MM.1S (cell line): Measurements from ENCODE around the gene HINFP.

Experiments used
- DNase-seq: peaks from one replicate; pipeline ENCODE4 v3.0.0-alpha.2; 2015
- H2AFZ ChIP-seq: fragments of 300-600 bp; sonication (generic); 2 replicates; pipeline ENCODE4 v1.6.0; 2016; ENCODE audit warnings: antibody characterized with exemption, low read length
- H3F3A ChIP-seq: fragments of 300-600 bp; sonication (generic); 2 replicates; pipeline ENCODE4 v1.6.1; 2016; ENCODE audit warnings: mild to moderate bottlenecking, antibody characterized with exemption, low read length, moderate library complexity, mixed read lengths; ENCODE audit not compliant: insufficient read depth
- H3K27ac ChIP-seq: fragments of 300-600 bp; sonication (generic); 2 replicates; pipeline ENCODE4 v1.5.1; 2016; ENCODE audit warnings: mild to moderate bottlenecking, low read length
- H3K27me3 ChIP-seq: fragments of 300-600 bp; sonication (generic); replicated peaks from 2 replicates; pipeline ENCODE4 v1.6.0; 2016; ENCODE audit warnings: low read length; ENCODE audit not compliant: insufficient read depth
- H3K36me3 ChIP-seq: fragments of 300-600 bp; sonication (generic); replicated peaks from 2 replicates; pipeline ENCODE4 v1.6.1; 2016; ENCODE audit warnings: mild to moderate bottlenecking, low read length, mixed read lengths; ENCODE audit not compliant: insufficient read depth
- H3K4me1 ChIP-seq: fragments of 300-600 bp; sonication (generic); 2 replicates; pipeline ENCODE4 v1.6.1; 2016; ENCODE audit warnings: low read length, mixed read lengths
- H3K4me2 ChIP-seq: fragments of 300-600 bp; sonication (generic); 2 replicates; pipeline ENCODE4 v1.6.0; 2016; ENCODE audit warnings: low read depth, low read length
- H3K4me3 ChIP-seq: fragments of 300-600 bp; sonication (generic); 2 replicates; pipeline ENCODE4 v1.5.1; 2016; ENCODE audit warnings: low read length, mixed read lengths
- H3K79me2 ChIP-seq: fragments of 300-600 bp; sonication (generic); 2 replicates; pipeline ENCODE4 v1.6.1; 2016; ENCODE audit warnings: mixed run types, low read length, mixed read lengths
- H3K9ac ChIP-seq: fragments of 300-600 bp; sonication (generic); 2 replicates; pipeline ENCODE4 v1.6.1; 2016; ENCODE audit warnings: low read length, mixed read lengths
- H3K9me2 ChIP-seq: fragments of 300-600 bp; sonication (generic); replicated peaks from 2 replicates; pipeline ENCODE4 v1.6.1; 2016; ENCODE audit warnings: mild to moderate bottlenecking, low read length, mixed read lengths; ENCODE audit not compliant: insufficient read depth
- H3K9me3 ChIP-seq: fragments of 300-600 bp; sonication (generic); replicated peaks from 2 replicates; pipeline ENCODE4 v1.6.1; 2016; ENCODE audit warnings: mild to moderate bottlenecking, low read length, mixed read lengths; ENCODE audit not compliant: insufficient read depth
- H4K20me1 ChIP-seq: fragments of 300-600 bp; sonication (generic); 2 replicates; pipeline ENCODE4 v1.6.1; 2016; ENCODE audit warnings: mild to moderate bottlenecking, low read length, moderate library complexity, mixed read lengths; ENCODE audit not compliant: insufficient read depth
- CTCF ChIP-seq: fragments of 300-600 bp; sonication (generic); IDR thresholded peaks from 2 replicates; pipeline ENCODE4 v1.5.1; 2016; ENCODE audit warnings: antibody characterized with exemption, low read length, mixed read lengths
- EZH2 ChIP-seq: fragments of 300-600 bp; sonication (generic); optimal IDR thresholded peaks from 2 replicates; pipeline ENCODE3; 2017; ENCODE audit warnings: low read depth, mild to moderate bottlenecking, antibody characterized with exemption, low read length, mixed read lengths
- EZH2phosphoT487 ChIP-seq: fragments of 300-600 bp; sonication (generic); IDR thresholded peaks from 2 replicates; pipeline ENCODE4 v1.6.1; 2018; ENCODE audit warnings: antibody characterized with exemption, low read length

Gene HINFP

GRCh38 chr11:119081682-119082260 lies 39.6 kb upstream of the HINFP start:
- no peak overlapping the region for H3K9ac ChIP-seq

DNA sequence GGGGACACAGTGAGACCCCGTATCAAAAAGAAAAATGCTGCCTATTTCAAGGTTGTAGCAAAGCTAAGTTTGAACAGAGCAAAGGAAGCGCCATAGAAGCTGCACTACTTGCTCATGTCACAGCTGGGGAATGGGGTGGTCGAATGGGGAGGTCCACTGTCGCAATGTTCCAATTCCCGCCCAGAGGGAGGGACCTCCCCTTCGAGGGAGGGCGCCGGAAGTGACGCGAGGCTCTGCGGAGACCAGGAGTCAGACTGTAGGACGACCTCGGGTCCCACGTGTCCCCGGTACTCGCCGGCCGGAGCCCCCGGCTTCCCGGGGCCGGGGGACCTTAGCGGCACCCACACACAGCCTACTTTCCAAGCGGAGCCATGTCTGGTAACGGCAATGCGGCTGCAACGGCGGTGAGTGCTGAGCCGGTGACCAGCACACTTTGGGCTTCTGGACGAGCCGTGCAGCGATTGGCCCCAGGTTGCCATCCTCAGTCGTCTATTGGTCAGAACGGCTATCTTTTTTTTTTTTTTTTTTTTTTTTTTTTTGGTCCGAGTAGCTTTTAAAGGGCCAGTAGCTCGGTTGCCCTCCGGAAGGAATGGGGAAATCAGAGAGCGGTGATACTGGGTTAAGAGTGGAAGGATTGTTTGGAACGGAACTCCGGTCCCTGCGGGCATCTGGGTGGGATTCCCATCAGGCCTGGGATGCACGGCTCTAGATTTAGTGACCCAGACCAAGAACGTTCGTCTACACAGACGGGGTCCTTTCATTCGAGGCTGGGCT lies 36.5 kb upstream of the HINFP start, which contains the start of gene HMBS:
HMBS (plus strand) TSS at position 219 of the 774 bp plus-strand sequence; CDS start at position 372, 153 bp downstream.
- 0 out of 2 replicates have a peak, but pooled peaks cover 6% of the 10 kb centered on the region for H3F3A ChIP-seq
- H3K79me2 ChIP-seq: peaks cover 27% of the 10 kb centered on the region
- H3K27ac ChIP-seq: peak within 1 kb of the TSS; percentile 86
- H3K9me3 ChIP-seq: no peaks in the 10 kb centered on the region
- peak within 1 kb of the TSS; percentile 96 for H3K4me2 ChIP-seq
- H3K9ac ChIP-seq: peak within 1 kb of the TSS; percentile 96
- H3K9me2 ChIP-seq: no peaks in the 10 kb centered on the region
- peaks cover 20% of the 10 kb centered on the region for H3K4me1 ChIP-seq
- peak; percentile 95 for DNase-seq
- peak within 1 kb of the TSS; percentile 87 for H3K4me3 ChIP-seq
- H3K36me3 ChIP-seq: no peaks in the 10 kb centered on the region
- H4K20me1 ChIP-seq: no peaks in the 10 kb centered on the region
- peak within 1 kb of the TSS; percentile 93 for H2AFZ ChIP-seq
- TF ChIP-seq CTCF: no peak
- TF ChIP-seq EZH2phosphoT487: no peak
- TF ChIP-seq EZH2: no peak
- no peaks in the 10 kb centered on the region for H3K27me3 ChIP-seq

More at GRCh38 chr11:119081682-119082260, 39.6 kb upstream of the HINFP start:
- Histone ChIP-seq H3F3A (no peaks in the 10 kb centered on the region), H3K9me3 (no peaks in the 10 kb centered on the region), H3K36me3 (peaks cover 5% of the 10 kb centered on the region; the same call in 1 of the 2 replicates), H3K4me3 (no peak overlapping the region), H4K20me1 (no peaks in the 10 kb centered on the region), H3K27ac (no peak overlapping the region), H3K4me1 (peaks cover 9% of the 10 kb centered on the region), H3K4me2 (no peak overlapping the region), H2AFZ (no peak overlapping the region), H3K27me3 (no peaks in the 10 kb centered on the region), H3K79me2 (peaks cover 14% of the 10 kb centered on the region), H3K9me2 (no peaks in the 10 kb centered on the region)
- no peak for DNase-seq
- TF ChIP-seq EZH2phosphoT487 (no peak), EZH2 (no peak), CTCF (no peak)

- Histone ChIP-seq H3K4me3 (peak overlapping the region; percentile 87), H3K4me1 (peaks cover 20% of the 10 kb centered on the region), H3K4me2 (peak overlapping the region; percentile 96), H3K9me3 (no peaks in the 10 kb centered on the region), H3K79me2 (peaks cover 27% of the 10 kb centered on the region), H3K36me3 (no peaks in the 10 kb centered on the region), H3K27me3 (no peaks in the 10 kb centered on the region), H4K20me1 (no peaks in the 10 kb centered on the region), H2AFZ (peak overlapping the region; percentile 72), H3K9me2 (no peaks in the 10 kb centered on the region), H3K9ac (peak overlapping the region; percentile 96), H3F3A (0 out of 2 replicates have a peak, but pooled peaks cover 6% of the 10 kb centered on the region), H3K27ac (peak overlapping the region; percentile 86; the same call in 1 of the 2 replicates)
- TF ChIP-seq EZH2: no peak
- no peak for TF ChIP-seq CTCF
- no peak for TF ChIP-seq EZH2phosphoT487
- DNase-seq: no peak
Measured at GRCh38 chr11:119085437-119085847, 35.9 kb upstream of the HINFP start.
